NK-92 (cell line): ENCODE results near the gene SYNDIG1.

Experiments
- DNase-seq: peaks from one replicate; lab custom pipeline; 2025; ENCODE audit not compliant: unreplicated experiment; lab: John Stamatoyannopoulos, UW

SYNDIG1 gene

GRCh38 chr20:24685736-24686135, 216.3 kb downstream of the SYNDIG1 start:
- no peak for DNase-seq

- no peak for DNase-seq
These were observed 216.7 kb downstream of the SYNDIG1 start for GRCh38 chr20:24686156-24686555.

GRCh38 chr20:24690408-24690807, 221.0 kb downstream of the SYNDIG1 start:
- DNase-seq, result no peak

- DNase-seq, result no peak
These were observed 222.5 kb downstream of the SYNDIG1 start for GRCh38 chr20:24691901-24692351.

GRCh38 chr20:24692446-24693200, 223.2 kb downstream of the SYNDIG1 start:
- DNase-seq, result no peak

GRCh38 chr20:24693466-24694156, 224.2 kb downstream of the SYNDIG1 start:
- DNase-seq, result no peak

- no peak for DNase-seq
These were observed 224.8 kb downstream of the SYNDIG1 start for GRCh38 chr20:24694157-24694726.

- DNase-seq, result no peak
These were observed 225.5 kb downstream of the SYNDIG1 start for GRCh38 chr20:24694727-24695528.

- DNase-seq, result no peak
These were observed 226.2 kb downstream of the SYNDIG1 start for GRCh38 chr20:24695529-24696225.

GRCh38 chr20:24696396-24696795, 227.0 kb downstream of the SYNDIG1 start:
- no peak for DNase-seq

GRCh38 chr20:24697411-24697810, 228.0 kb downstream of the SYNDIG1 start:
- DNase-seq, result no peak

- no peak for DNase-seq
These were observed 228.8 kb downstream of the SYNDIG1 start for GRCh38 chr20:24698189-24698588.

- DNase-seq, result no peak
These were observed 229.3 kb downstream of the SYNDIG1 start for GRCh38 chr20:24698706-24699206.

GRCh38 chr20:24699321-24700165, 230.1 kb downstream of the SYNDIG1 start:
- no peak for DNase-seq

- DNase-seq, result no peak
These were observed 230.9 kb downstream of the SYNDIG1 start for GRCh38 chr20:24700166-24700860.

GRCh38 chr20:24701027-24701426, 231.6 kb downstream of the SYNDIG1 start:
- no peak for DNase-seq

GRCh38 chr20:24701668-24702067, 232.2 kb downstream of the SYNDIG1 start:
- no peak for DNase-seq

GRCh38 chr20:24702501-24703283, 233.3 kb downstream of the SYNDIG1 start:
- DNase-seq, result no peak
